Esophagus (tissue), 2 donors: ENCODE measurements around the gene CDC25A. TPM values are rescaled to one million over a fixed set of nuclear protein-coding genes. Genes with fewer than 3 reads are reported as not detected.
A peak's percentile ranks its signal among the peaks of the same experiment; 100 is the strongest.

ENCODE experiments used
- H3K27ac ChIP-seq, 2 donors: one replicate each; pipeline ENCODE4 v1.5.1; 2013; ENCODE audit warnings: low read depth in 2 of 2, mild to moderate bottlenecking in 2 of 2, inconsistent platforms in 1 of 2, low read length in 1 of 2, moderate library complexity in 1 of 2
- H3K27me3 ChIP-seq, 2 donors: one replicate each; pipeline ENCODE4 v1.6.1; 2013; ENCODE audit warnings: low read length in 2 of 2, control low read depth in 1 of 2, mild to moderate bottlenecking in 1 of 2; ENCODE audit not compliant: insufficient read depth in 2 of 2, control insufficient read depth in 1 of 2
- H3K36me3 ChIP-seq, 2 donors: one replicate each; pipeline ENCODE4 v1.6.1; 2013; ENCODE audit warnings: low read length in 1 of 2; ENCODE audit not compliant: control insufficient read depth in 2 of 2, insufficient read depth in 2 of 2
- H3K4me1 ChIP-seq, 2 donors: one replicate each; pipeline ENCODE4 v1.6.1; 2013; ENCODE audit warnings: low read length in 1 of 2; ENCODE audit not compliant: control insufficient read depth in 2 of 2, insufficient read depth in 2 of 2
- H3K4me3 ChIP-seq, 2 donors: one replicate each; pipeline ENCODE4 v1.5.1; 2013; ENCODE audit warnings: low read length in 2 of 2, mild to moderate bottlenecking in 2 of 2, low read depth in 1 of 2, moderate library complexity in 1 of 2
- H3K9me3 ChIP-seq, 2 donors: one replicate each; pipeline ENCODE4 v1.6.1; 2013; ENCODE audit warnings: mild to moderate bottlenecking in 2 of 2, low read depth in 1 of 2, low read length in 1 of 2, moderate library complexity in 1 of 2; ENCODE audit not compliant: control insufficient read depth in 2 of 2, insufficient read depth in 1 of 2
- WGBS, 2 donors: extraction: QIAGEN DNeasy Blood & Tissue Kit; methylation state at CpG; one replicate each; pipeline ENCODE4 v1.1.7; 2013; 5-methylcytosine and 5-hydroxymethylcytosine counted together
- polyA plus RNA-seq, 2 donors: library from polyadenylated mRNA; stranded (reverse); fragments of 200-250 nt; gene quantifications; one replicate each; pipeline ENCODE4 v1.2.3, GENCODE V29; 2013
- donor health status: healthy with polysubstance abuse.
- donor health status: Bipolar disorder and iron deficiency.

The CDC25A gene
- 1 to 10 TPM; 1.8 to 2.9 TPM for polyA plus RNA-seq

- 9% methylated on average over 41 to 44 of the region's 44 CpGs for WGBS, 2 donors
- H3K4me1 ChIP-seq, result peaks cover 0 to 2% of the 10 kb centered on the region in 2 donors
- no peaks in the 10 kb centered on the region for H3K27me3 ChIP-seq
- H3K36me3 ChIP-seq, result no peaks in the 10 kb centered on the region
- H3K4me3 ChIP-seq, result peak within 1 kb of the TSS; percentile 75 to 81
- H3K27ac ChIP-seq, result peak within 1 kb of the TSS; percentile 37 to 67
- H3K9me3 ChIP-seq, result no peaks in the 10 kb centered on the region
Measured at GRCh38 chr3:48188266-48189201, at the start of gene CDC25A. Gene CDC25A, minus strand, starts transcription at chr3:48188417. Its CDS starts 470 bp downstream, at chr3:48187947.

- Histone ChIP-seq H3K9me3 (no peaks in the 10 kb centered on the region), H3K4me1 (peaks cover 0 to 5% of the 10 kb centered on the region in 2 donors), H3K27ac (no peak overlapping the region), H3K36me3 (no peaks in the 10 kb centered on the region), H3K4me3 (no peak overlapping the region), H3K27me3 (no peaks in the 10 kb centered on the region)
- WGBS, 2 donors, result 66 to 81% methylated on average over 1 of the region's 1 CpG
Measured at GRCh38 chr3:48236531-48236930, 48.3 kb upstream of the CDC25A start.

GRCh38 chr3:48233542-48233941 lies 45.3 kb upstream of the CDC25A start:
- peaks cover 0 to 7% of the 10 kb centered on the region in 2 donors for H3K4me1 ChIP-seq
- 78 to 80% methylated on average over 2 of the region's 2 CpGs for WGBS, 2 donors
- no peaks in the 10 kb centered on the region for H3K9me3 ChIP-seq
- H3K36me3 ChIP-seq, result no peaks in the 10 kb centered on the region
- no peaks in the 10 kb centered on the region for H3K27me3 ChIP-seq
- H3K27ac ChIP-seq, result no peak overlapping the region
- H3K4me3 ChIP-seq, result no peak overlapping the region

GRCh38 chr3:48232734-48233133 lies 44.5 kb upstream of the CDC25A start:
- H3K4me1 ChIP-seq, result peaks cover 0 to 7% of the 10 kb centered on the region in 2 donors
- peak overlapping the region; percentile 65 to 80 for H3K27ac ChIP-seq
- H3K4me3 ChIP-seq, result no peak overlapping the region
- H3K36me3 ChIP-seq, result no peaks in the 10 kb centered on the region
- no peaks in the 10 kb centered on the region for H3K27me3 ChIP-seq
- no peaks in the 10 kb centered on the region for H3K9me3 ChIP-seq
- WGBS, 2 donors, result 20 to 30% methylated on average over 6 of the region's 6 CpGs

- Histone ChIP-seq H3K27me3 (no peaks in the 10 kb centered on the region), H3K9me3 (no peaks in the 10 kb centered on the region), H3K4me1 (peaks cover 0 to 7% of the 10 kb centered on the region in 2 donors), H3K4me3 (no peak overlapping the region), H3K36me3 (no peaks in the 10 kb centered on the region), H3K27ac (peak overlapping the region; percentile 65 to 80)
- 36 to 38% methylated on average over 4 of the region's 4 CpGs for WGBS, 2 donors
Measured at GRCh38 chr3:48232232-48232631, 44.0 kb upstream of the CDC25A start.

GRCh38 chr3:48226939-48227338 lies 38.7 kb upstream of the CDC25A start:
- Histone ChIP-seq H3K27ac (no peak overlapping the region), H3K36me3 (no peaks in the 10 kb centered on the region), H3K9me3 (no peaks in the 10 kb centered on the region), H3K4me1 (peaks cover 0 to 14% of the 10 kb centered on the region in 2 donors), H3K4me3 (no peak overlapping the region), H3K27me3 (no peaks in the 10 kb centered on the region)
- 37 to 56% methylated on average over 3 of the region's 3 CpGs for WGBS, 2 donors

GRCh38 chr3:48225587-48225986 lies 37.4 kb upstream of the CDC25A start:
- H3K9me3 ChIP-seq, result no peaks in the 10 kb centered on the region
- H3K27ac ChIP-seq, result no peak overlapping the region
- no peaks in the 10 kb centered on the region for H3K27me3 ChIP-seq
- H3K4me1 ChIP-seq, result peaks cover 2 to 11% of the 10 kb centered on the region in 2 donors
- WGBS, 2 donors, result 84 to 93% methylated on average over 3 of the region's 3 CpGs
- no peaks in the 10 kb centered on the region for H3K36me3 ChIP-seq
- no peak overlapping the region for H3K4me3 ChIP-seq

GRCh38 chr3:48222616-48223513 lies 34.6 kb upstream of the CDC25A start, which contains the start of gene CAMP:
Gene CAMP, plus strand, starts transcription at chr3:48223495. Its CDS starts 17 bp downstream, at chr3:48223512.
- Histone ChIP-seq H3K4me1 (peaks cover 2 to 11% of the 10 kb centered on the region in 2 donors), H3K27me3 (no peaks in the 10 kb centered on the region), H3K9me3 (no peaks in the 10 kb centered on the region), H3K27ac (no peak within 1 kb of the TSS), H3K4me3 (no peak within 1 kb of the TSS), H3K36me3 (no peaks in the 10 kb centered on the region)
- WGBS, 2 donors, result 61 to 72% methylated on average over 11 of the region's 11 CpGs

GRCh38 chr3:48220746-48221145 lies 32.5 kb upstream of the CDC25A start:
- peaks cover 2 to 14% of the 10 kb centered on the region in 2 donors for H3K4me1 ChIP-seq
- H3K4me3 ChIP-seq, result no peak overlapping the region

More at GRCh38 chr3:48220746-48221145, 32.5 kb upstream of the CDC25A start:
- WGBS, 2 donors, result 85 to 90% methylated on average over 9 of the region's 9 CpGs
- Histone ChIP-seq H3K27ac (no peak overlapping the region), H3K36me3 (no peaks in the 10 kb centered on the region), H3K27me3 (no peaks in the 10 kb centered on the region), H3K9me3 (no peaks in the 10 kb centered on the region)
